ENCODE measurements around the gene CLNK.

- no peak for TF ChIP-seq EZH2phosphoT487 (IDR thresholded peaks at IDR 0.05; ENCODE audit: borderline replicate concordance, low read depth)
- no peak for TF ChIP-seq TAF1 (IDR thresholded peaks at IDR 0.05; ENCODE audit: borderline replicate concordance, low read depth, low read length)
- no peak for TF ChIP-seq REST (IDR thresholded peaks at IDR 0.05; ENCODE audit: low read depth, low read length)
Measured at GRCh38 chr4:10577018-10577417, 107.5 kb downstream of the CLNK start.
